ENCODE measurements around the gene SERPINB5. TPM values are rescaled to one million over a fixed set of nuclear protein-coding genes. Genes with fewer than 3 reads are reported as not detected.

SERPINB5 gene
- total and polyA plus RNA-seq, 4 donors = 0.05 TPM; not detected in 3

GRCh38 chr18:63514888-63515678 lies 38.3 kb downstream of the SERPINB5 start:
- TF ChIP-seq, protein P1, sequence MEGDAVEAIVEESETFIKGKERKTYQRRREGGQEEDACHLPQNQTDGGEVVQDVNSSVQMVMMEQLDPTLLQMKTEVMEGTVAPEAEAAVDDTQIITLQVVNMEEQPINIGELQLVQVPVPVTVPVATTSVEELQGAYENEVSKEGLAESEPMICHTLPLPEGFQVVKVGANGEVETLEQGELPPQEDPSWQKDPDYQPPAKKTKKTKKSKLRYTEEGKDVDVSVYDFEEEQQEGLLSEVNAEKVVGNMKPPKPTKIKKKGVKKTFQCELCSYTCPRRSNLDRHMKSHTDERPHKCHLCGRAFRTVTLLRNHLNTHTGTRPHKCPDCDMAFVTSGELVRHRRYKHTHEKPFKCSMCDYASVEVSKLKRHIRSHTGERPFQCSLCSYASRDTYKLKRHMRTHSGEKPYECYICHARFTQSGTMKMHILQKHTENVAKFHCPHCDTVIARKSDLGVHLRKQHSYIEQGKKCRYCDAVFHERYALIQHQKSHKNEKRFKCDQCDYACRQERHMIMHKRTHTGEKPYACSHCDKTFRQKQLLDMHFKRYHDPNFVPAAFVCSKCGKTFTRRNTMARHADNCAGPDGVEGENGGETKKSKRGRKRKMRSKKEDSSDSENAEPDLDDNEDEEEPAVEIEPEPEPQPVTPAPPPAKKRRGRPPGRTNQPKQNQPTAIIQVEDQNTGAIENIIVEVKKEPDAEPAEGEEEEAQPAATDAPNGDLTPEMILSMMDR (IDR thresholded peaks at IDR 0.05; ENCODE audit: low read depth, low read length, missing input control) = no peak
- TF ChIP-seq, protein P2, sequence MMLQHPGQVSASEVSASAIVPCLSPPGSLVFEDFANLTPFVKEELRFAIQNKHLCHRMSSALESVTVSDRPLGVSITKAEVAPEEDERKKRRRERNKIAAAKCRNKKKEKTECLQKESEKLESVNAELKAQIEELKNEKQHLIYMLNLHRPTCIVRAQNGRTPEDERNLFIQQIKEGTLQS (IDR thresholded peaks at IDR 0.05) = no peak
- TF ChIP-seq HNF4A (conservative IDR thresholded peaks at IDR 0.05) (no peak), EGR1 (IDR thresholded peaks at IDR 0.05; ENCODE audit: low read depth in 2 of 2) (no peak), RAD21 (IDR thresholded peaks at IDR 0.05) (no peak), NR2F2 (IDR thresholded peaks at IDR 0.05) (no peak), FOXA2 (IDR thresholded peaks at IDR 0.05) (no peak), RXRA (IDR thresholded peaks at IDR 0.05) (no peak), YY1 (IDR thresholded peaks at IDR 0.05) (no peak), SP1 (IDR thresholded peaks at IDR 0.05) (no peak), FOXA1 (IDR thresholded peaks at IDR 0.05) (no peak), TAF1 (conservative IDR thresholded peaks at IDR 0.05) (no peak), GABPA (IDR thresholded peaks at IDR 0.05 in 1 of 2, conservative IDR thresholded peaks at IDR 0.05 in 1 of 2) (no peak), ZBTB33 (IDR thresholded peaks at IDR 0.05) (no peak), JUND (IDR thresholded peaks at IDR 0.05) (no peak), HNF4G (IDR thresholded peaks at IDR 0.05) (no peak)
- TF ChIP-seq, protein P3, sequence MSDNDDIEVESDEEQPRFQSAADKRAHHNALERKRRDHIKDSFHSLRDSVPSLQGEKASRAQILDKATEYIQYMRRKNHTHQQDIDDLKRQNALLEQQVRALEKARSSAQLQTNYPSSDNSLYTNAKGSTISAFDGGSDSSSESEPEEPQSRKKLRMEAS (IDR thresholded peaks at IDR 0.05) = no peak
- TF ChIP-seq, protein P4, sequence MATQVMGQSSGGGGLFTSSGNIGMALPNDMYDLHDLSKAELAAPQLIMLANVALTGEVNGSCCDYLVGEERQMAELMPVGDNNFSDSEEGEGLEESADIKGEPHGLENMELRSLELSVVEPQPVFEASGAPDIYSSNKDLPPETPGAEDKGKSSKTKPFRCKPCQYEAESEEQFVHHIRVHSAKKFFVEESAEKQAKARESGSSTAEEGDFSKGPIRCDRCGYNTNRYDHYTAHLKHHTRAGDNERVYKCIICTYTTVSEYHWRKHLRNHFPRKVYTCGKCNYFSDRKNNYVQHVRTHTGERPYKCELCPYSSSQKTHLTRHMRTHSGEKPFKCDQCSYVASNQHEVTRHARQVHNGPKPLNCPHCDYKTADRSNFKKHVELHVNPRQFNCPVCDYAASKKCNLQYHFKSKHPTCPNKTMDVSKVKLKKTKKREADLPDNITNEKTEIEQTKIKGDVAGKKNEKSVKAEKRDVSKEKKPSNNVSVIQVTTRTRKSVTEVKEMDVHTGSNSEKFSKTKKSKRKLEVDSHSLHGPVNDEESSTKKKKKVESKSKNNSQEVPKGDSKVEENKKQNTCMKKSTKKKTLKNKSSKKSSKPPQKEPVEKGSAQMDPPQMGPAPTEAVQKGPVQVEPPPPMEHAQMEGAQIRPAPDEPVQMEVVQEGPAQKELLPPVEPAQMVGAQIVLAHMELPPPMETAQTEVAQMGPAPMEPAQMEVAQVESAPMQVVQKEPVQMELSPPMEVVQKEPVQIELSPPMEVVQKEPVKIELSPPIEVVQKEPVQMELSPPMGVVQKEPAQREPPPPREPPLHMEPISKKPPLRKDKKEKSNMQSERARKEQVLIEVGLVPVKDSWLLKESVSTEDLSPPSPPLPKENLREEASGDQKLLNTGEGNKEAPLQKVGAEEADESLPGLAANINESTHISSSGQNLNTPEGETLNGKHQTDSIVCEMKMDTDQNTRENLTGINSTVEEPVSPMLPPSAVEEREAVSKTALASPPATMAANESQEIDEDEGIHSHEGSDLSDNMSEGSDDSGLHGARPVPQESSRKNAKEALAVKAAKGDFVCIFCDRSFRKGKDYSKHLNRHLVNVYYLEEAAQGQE (IDR thresholded peaks at IDR 0.05) = no peak
- Histone ChIP-seq H3K4me3 (ENCODE audit: low read depth in 1 of 3, low read length in 3 of 3) (no peak overlapping the region), H3K27ac (ENCODE audit: low read depth in 1 of 2, low read length in 2 of 2) (no peak overlapping the region), H3K4me1 (ENCODE audit: control insufficient read depth in 4 of 4, insufficient read depth in 4 of 4, low read length in 3 of 4) (no peaks in the 10 kb centered on the region), H3K9ac (ENCODE audit: low read depth in 1 of 2, low read length in 2 of 2) (no peak overlapping the region), H3K9me3 (ENCODE audit: control insufficient read depth in 4 of 4, low read length in 3 of 4) (no peaks in the 10 kb centered on the region), H3K36me3 (ENCODE audit: control insufficient read depth in 4 of 4, insufficient read depth in 3 of 4, low read depth in 1 of 4, low read length in 3 of 4) (no peaks in the 10 kb centered on the region), H3K27me3 (ENCODE audit: control insufficient read depth in 4 of 4, insufficient read depth in 4 of 4, low read length in 3 of 4) (peaks cover 0 to 6% (median 0%) of the 10 kb centered on the region in 4 donors)
- DNase-seq (ENCODE audit: low spot score) = no peak
- 64% methylated on average over 9 of the region's 9 CpGs for WGBS
